IPS DF 4.7 (cell line): ENCODE data around the gene VPS8.

ENCODE experiments used
- DNase-seq: peaks from one replicate; pipeline ENCODE4 v3.0.0-alpha.2; 2013; ENCODE audit warnings: low spot score; ENCODE audit errors: extremely low read depth

Gene VPS8

DNA sequence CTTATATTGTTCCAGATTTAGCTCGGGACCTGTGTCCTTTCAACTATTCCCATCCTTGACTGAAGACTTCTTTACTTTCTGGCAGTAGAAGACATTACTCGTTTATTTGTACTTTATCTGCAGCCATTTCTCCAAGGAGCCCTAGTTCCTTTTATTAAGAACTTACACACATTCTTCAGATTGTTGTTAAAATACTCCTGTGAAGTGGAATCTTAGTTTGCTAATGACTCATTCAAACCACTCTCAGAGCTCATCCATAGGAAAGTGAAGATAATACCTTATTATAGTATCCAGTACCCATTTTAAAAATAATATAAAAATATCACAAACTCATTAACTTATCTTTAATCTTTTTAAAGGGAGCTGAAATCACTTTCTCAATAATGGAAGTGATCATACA lies 277.4 kb downstream of the VPS8 start:
- no peak for DNase-seq

DNA sequence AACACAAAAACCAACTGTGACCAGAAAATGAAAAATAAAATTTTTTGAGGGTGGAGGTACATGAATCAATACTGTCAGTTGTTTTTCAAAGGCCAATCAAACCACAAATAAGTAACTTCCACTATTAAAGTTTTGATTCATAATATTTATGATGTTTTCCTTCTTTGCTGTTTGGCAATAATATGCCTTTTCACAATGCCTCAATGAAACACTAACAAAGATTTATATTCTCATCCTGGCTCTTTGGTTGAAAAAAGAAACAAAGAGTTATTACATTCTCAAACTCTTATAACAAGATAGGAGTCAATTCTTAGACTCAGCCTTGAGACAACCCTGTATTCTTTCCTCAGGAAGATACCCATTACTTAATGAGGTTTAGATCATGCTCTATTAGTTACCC lies 277.8 kb downstream of the VPS8 start:
- no peak for DNase-seq

DNA sequence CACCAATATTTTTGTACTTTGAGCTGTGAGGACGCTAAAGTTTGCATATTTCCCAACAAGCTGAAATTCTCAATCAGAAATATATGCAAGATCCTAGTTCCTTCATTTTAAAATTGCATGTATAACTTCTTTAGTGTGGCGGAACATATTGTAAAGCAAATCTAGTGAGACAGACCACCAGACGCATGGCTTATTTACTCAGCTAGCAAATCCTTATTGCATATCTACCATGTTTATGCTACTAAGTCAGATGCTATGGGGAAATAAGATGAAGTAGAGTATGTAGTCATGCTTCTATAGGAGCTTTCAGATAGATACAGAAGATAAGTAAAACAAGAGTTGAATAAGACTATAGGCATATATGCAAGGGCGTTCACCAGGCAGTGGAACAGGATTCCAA lies 278.8 kb downstream of the VPS8 start:
- no peak for DNase-seq

DNA sequence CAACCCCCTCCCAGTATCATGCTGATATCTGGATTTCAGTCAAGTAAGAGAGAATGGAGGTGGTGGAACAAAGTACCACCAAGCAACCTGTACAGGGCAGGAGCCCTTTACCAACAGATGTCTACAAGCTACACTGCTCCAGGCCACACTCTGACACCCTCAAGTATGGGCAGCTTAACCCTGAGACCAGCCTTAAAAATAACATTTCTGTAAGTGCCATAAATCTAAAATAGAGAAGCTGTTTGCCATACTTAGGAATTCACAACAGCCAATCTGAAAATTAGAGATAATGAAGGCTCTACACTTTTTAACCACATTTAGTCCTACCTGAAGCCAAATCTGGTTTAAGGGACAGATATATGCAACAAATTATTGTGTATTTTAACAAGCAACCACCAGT lies 281.1 kb downstream of the VPS8 start:
- no peak for DNase-seq

DNA sequence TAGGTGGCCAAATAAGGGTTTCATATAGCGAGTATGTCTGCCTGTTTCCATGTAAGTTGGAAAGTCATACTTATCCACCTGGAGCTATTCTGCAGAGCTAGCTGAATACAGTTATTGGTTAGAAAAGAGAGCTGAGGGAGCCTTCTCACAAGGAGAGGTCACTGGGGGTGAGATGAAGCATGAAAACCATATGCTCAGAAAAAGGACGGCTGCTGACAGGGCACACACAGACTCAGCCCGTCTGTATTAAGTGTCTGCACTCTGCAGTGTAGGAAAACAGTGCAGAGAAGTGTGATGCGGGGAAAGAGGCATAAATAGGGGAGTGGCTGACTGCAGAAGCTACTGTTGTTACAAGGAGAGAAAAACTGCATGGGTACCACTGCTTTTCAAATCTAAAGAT lies 282.7 kb downstream of the VPS8 start:
- DNase-seq, result no peak
